Skeletal muscle tissue (tissue), 4 donors: ENCODE measurements around the gene ATPAF2. TPM values are rescaled to one million over a fixed set of nuclear protein-coding genes. Genes with fewer than 3 reads are reported as not detected.

Experiments
- H3K27ac ChIP-seq: one replicate; pipeline ENCODE4 v1.7.0; 2013; ENCODE audit warnings: mild to moderate bottlenecking, low read depth, low read length, inconsistent platforms
- H3K27me3 ChIP-seq, 3 donors: one replicate each; pipeline ENCODE4 v1.7.0; 2013; ENCODE audit warnings: low read length in 3 of 3; ENCODE audit not compliant: control insufficient read depth in 3 of 3, insufficient read depth in 3 of 3
- H3K36me3 ChIP-seq, 3 donors: one replicate each; pipeline ENCODE4 v1.7.0; 2013; ENCODE audit warnings: low read length in 3 of 3; ENCODE audit not compliant: control insufficient read depth in 3 of 3, insufficient read depth in 3 of 3
- H3K4me1 ChIP-seq, 3 donors: one replicate each; pipeline ENCODE4 v1.7.0; 2013; ENCODE audit warnings: low read length in 3 of 3, mild to moderate bottlenecking in 3 of 3; ENCODE audit not compliant: control insufficient read depth in 3 of 3, insufficient read depth in 3 of 3
- H3K4me3 ChIP-seq, 3 donors: one replicate each; pipeline ENCODE4 v1.7.0; 2013; ENCODE audit warnings: low read length in 3 of 3
- H3K9ac ChIP-seq, 3 donors: one replicate each; pipeline ENCODE4 v1.7.0; 2013; ENCODE audit warnings: low read length in 3 of 3, mild to moderate bottlenecking in 3 of 3, moderate library complexity in 2 of 3, low read depth in 1 of 3
- H3K9me3 ChIP-seq, 3 donors: one replicate each; pipeline ENCODE4 v1.7.0; 2013; ENCODE audit warnings: low read length in 3 of 3; ENCODE audit not compliant: control insufficient read depth in 3 of 3
- total RNA-seq: library from RNA; depleted of rRNA; stranded (reverse); fragments of >200 nt; gene quantifications from one replicate; pipeline ENCODE4 v1.2.3, GENCODE V29; 2014
- donor health status: Osteomylitis.

ATPAF2 gene
- total RNA-seq, 1 donor from 2014 or later, result 19.3 TPM

DNA sequence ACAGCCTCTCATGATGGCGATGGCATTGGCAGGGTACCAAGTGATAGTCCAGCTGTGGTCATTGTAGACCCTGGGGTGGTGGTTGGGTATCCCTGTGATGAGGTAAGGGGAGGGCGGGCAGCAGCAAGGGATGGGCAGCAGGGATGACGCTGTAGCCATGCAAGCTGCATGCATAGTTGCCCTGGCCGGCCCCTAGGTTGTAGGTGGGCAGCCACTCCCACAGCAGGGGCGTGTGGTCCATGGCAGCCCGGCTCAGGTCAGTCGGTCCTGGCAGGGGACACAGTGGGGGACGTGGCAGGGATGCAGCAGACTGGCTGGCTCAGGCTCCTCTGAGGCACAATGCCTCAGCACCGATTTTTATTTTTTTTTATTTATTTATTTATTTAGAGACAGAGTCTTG, 57.6 kb downstream of the ATPAF2 start:
- Histone ChIP-seq H3K9me3 (no peaks in the 10 kb centered on the region), H3K27ac (no peak overlapping the region)

DNA sequence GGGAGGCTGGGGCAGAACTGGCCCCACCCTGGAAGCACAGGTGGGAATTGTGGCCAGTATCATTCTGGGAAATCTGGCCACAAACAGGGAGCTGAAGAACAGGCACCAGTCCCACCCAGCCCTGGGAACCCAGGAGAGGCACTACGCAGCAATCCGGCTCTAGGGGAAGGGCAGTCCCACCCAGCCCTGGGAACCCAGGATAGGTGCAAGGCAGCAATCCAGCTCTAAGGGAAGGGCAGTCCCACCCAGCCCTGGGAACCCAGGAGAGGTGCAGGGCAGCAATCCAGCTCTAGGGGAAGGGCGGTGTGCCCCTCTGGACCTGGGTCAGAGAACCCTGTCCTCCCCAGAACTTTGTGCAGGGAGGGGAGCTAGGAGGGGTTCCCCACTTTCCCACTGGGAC, 59.2 kb downstream of the ATPAF2 start:
- Histone ChIP-seq H3K27me3 (no peaks in the 10 kb centered on the region), H3K27ac (no peak overlapping the region), H3K9ac (no peak overlapping the region), H3K4me3 (no peak overlapping the region), H3K36me3 (peaks cover 0 to 1% (median 0%) of the 10 kb centered on the region in 3 donors), H3K9me3 (no peaks in the 10 kb centered on the region), H3K4me1 (no peaks in the 10 kb centered on the region)

More for the DNA sequence above, 57.6 kb downstream of the ATPAF2 start:
- H3K9ac ChIP-seq, result no peak overlapping the region
- no peak overlapping the region for H3K4me3 ChIP-seq
- H3K36me3 ChIP-seq, result peaks cover 0 to 1% (median 0%) of the 10 kb centered on the region in 3 donors
- no peaks in the 10 kb centered on the region for H3K27me3 ChIP-seq
- no peaks in the 10 kb centered on the region for H3K4me1 ChIP-seq

GRCh38 chr17:17978481-17979424, 60.2 kb downstream of the ATPAF2 start:
- Histone ChIP-seq H3K4me1 (no peaks in the 10 kb centered on the region), H3K36me3 (peaks cover 0 to 1% (median 0%) of the 10 kb centered on the region in 3 donors)

GRCh38 chr17:17976931-17977570, 61.9 kb downstream of the ATPAF2 start:
- H3K36me3 ChIP-seq, result peaks cover 0 to 1% (median 0%) of the 10 kb centered on the region in 3 donors
- no peak overlapping the region for H3K4me3 ChIP-seq
- peaks cover 4 to 6% (median 6%) of the 10 kb centered on the region in 3 donors for H3K4me1 ChIP-seq
- H3K9me3 ChIP-seq, result no peaks in the 10 kb centered on the region
- H3K9ac ChIP-seq, result no peak overlapping the region
- H3K27me3 ChIP-seq, result no peaks in the 10 kb centered on the region
- no peak overlapping the region for H3K27ac ChIP-seq

More at GRCh38 chr17:17978481-17979424, 60.2 kb downstream of the ATPAF2 start:
- Histone ChIP-seq H3K4me3 (no peak overlapping the region), H3K27me3 (no peaks in the 10 kb centered on the region), H3K9me3 (no peaks in the 10 kb centered on the region), H3K27ac (no peak overlapping the region), H3K9ac (no peak overlapping the region)

DNA sequence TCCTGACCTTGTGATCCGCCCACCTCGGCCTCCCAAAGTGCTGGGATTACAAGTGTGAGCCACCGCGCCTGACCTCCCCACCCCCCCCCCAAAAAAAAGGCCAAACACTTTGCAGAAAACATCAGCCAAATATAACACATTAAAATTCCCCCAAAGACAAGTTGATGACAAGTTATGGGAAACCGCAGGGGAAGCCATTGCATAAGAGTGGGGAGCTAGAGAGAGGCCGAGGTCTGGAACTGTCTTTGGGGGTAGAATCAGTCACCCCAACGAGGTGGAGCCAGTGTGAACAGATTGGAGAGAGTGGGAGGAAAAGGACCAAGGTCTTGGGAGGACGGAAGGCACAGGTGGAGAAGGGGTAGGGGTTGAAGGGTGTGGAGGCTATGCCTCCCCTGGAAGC, 63.5 kb downstream of the ATPAF2 start:
- Histone ChIP-seq H3K27ac (no peak overlapping the region), H3K4me3 (no peak overlapping the region), H3K9me3 (no peaks in the 10 kb centered on the region), H3K36me3 (peaks cover 0 to 1% (median 0%) of the 10 kb centered on the region in 3 donors), H3K9ac (no peak overlapping the region), H3K27me3 (no peaks in the 10 kb centered on the region), H3K4me1 (peaks cover 15 to 21% (median 18%) of the 10 kb centered on the region in 3 donors)

DNA sequence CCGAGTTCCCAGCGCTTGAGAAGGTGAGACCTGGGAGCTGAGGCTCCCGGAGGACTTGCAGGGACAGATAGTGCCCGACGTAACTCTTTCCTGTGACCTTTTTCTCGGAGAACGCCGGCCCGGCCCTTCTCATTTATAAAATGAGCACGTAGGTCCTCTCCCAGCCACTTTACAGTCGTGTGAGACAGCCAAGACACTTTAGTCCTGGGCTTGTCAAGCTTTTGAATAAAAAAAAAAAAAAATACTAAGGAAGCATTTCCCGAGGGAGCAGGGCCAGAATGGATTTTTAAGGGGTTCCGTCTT, 66.1 kb downstream of the ATPAF2 start:
- peak overlapping the region; percentile 46 to 61 (median 61) for H3K9ac ChIP-seq

GRCh38 chr17:17972126-17972951, 66.6 kb downstream of the ATPAF2 start, which contains the start of the genes DRC3 and TOM1L2:
Gene DRC3, plus strand, starts transcription at chr17:17972862. Its CDS starts 4,737 bp downstream, at chr17:17977599.
Gene TOM1L2, minus strand, starts transcription at chr17:17972400. Its CDS starts 87 bp downstream, at chr17:17972313.
- H3K27ac ChIP-seq, result peak within 1 kb of the TSS; percentile 94
- H3K36me3 ChIP-seq, result no peaks in the 10 kb centered on the region
- H3K4me1 ChIP-seq, result peaks cover 18 to 27% (median 20%) of the 10 kb centered on the region in 3 donors
- H3K27me3 ChIP-seq, result no peaks in the 10 kb centered on the region
- peak within 1 kb of the TSS; percentile 83 to 94 (median 92) for H3K9ac ChIP-seq
- no peaks in the 10 kb centered on the region for H3K9me3 ChIP-seq
- peak within 1 kb of the TSS; percentile 87 to 90 (median 88) for H3K4me3 ChIP-seq

More for the DNA sequence above, 66.1 kb downstream of the ATPAF2 start:
- no peaks in the 10 kb centered on the region for H3K9me3 ChIP-seq
- H3K4me1 ChIP-seq, result peaks cover 18 to 27% (median 20%) of the 10 kb centered on the region in 3 donors
- no peaks in the 10 kb centered on the region for H3K36me3 ChIP-seq
- H3K27me3 ChIP-seq, result no peaks in the 10 kb centered on the region
- peak overlapping the region; percentile 75 for H3K27ac ChIP-seq
- peak overlapping the region; percentile 87 to 90 (median 88) for H3K4me3 ChIP-seq

GRCh38 chr17:17971431-17972125, 67.4 kb downstream of the ATPAF2 start:
- H3K27me3 ChIP-seq, result no peaks in the 10 kb centered on the region
- H3K4me3 ChIP-seq, result peak overlapping the region; percentile 78 to 85 (median 83)
- peaks cover 19 to 30% (median 20%) of the 10 kb centered on the region in 3 donors for H3K4me1 ChIP-seq
- no peaks in the 10 kb centered on the region for H3K36me3 ChIP-seq
- peak overlapping the region; percentile 94 for H3K27ac ChIP-seq
- H3K9ac ChIP-seq, result peak overlapping the region; percentile 83 to 94 (median 92)
- no peaks in the 10 kb centered on the region for H3K9me3 ChIP-seq
